H1 (cell line): Measurements from ENCODE around the gene JAG1. TPM values are rescaled to one million over a fixed set of nuclear protein-coding genes. Genes with fewer than 3 reads are reported as not detected.

Experiments
- CTCF ChIA-PET: fragments of 300-600 bp; sonication (Branson Sonifier 250); formaldehyde crosslinking; loops from one replicate; lab custom pipeline; 2021; ENCODE audit not compliant: partially characterized antibody; lab: Charles Lee
- POLR2A ChIA-PET: fragments of 300-600 bp; sonication (Branson Sonifier 250); formaldehyde crosslinking; loops from one replicate; lab custom pipeline; 2021; ENCODE audit warnings: inconsistent platforms; ENCODE audit not compliant: partially characterized antibody; lab: Charles Lee
- DNase-seq, 2 experiments: peaks; one replicate each; pipeline versions ENCODE4 v3.0.0 to v3.0.0-alpha.2; 2010 to 2022; ENCODE audit warnings: low spot score in 2 of 2, low read depth in 1 of 2, mixed read lengths in 1 of 2
- FAIRE-seq: peaks from 2 replicates; lab custom pipeline; 2011; peaks lifted over from hg19 to GRCh38; lab: Jason Lieb, UNC
- H2AFZ ChIP-seq: 2 replicates; pipeline ENCODE4 v1.8.1; 2012; ENCODE audit warnings: low read length, inconsistent platforms
- H2AK5ac ChIP-seq: 2 replicates; pipeline ENCODE4 v1.6.1; 2013; ENCODE audit warnings: low read depth, low read length
- H2BK120ac ChIP-seq: replicated peaks from 2 replicates; pipeline ENCODE3; 2013; ENCODE audit warnings: low read depth, low read length, inconsistent platforms
- H2BK12ac ChIP-seq: 2 replicates; pipeline ENCODE4 v1.6.1; 2013; ENCODE audit warnings: low read depth, low read length
- H2BK15ac ChIP-seq: 2 replicates; pipeline ENCODE4 v1.6.1; 2013; ENCODE audit warnings: low read length
- H2BK20ac ChIP-seq: 2 replicates; pipeline ENCODE4 v1.6.1; 2013; ENCODE audit warnings: low read length
- H2BK5ac ChIP-seq: 2 replicates; pipeline ENCODE4 v1.6.1; 2013; ENCODE audit warnings: low read depth, low read length
- H3K14ac ChIP-seq: 2 replicates; pipeline ENCODE4 v1.6.1; 2013; ENCODE audit warnings: inconsistent platforms; ENCODE audit not compliant: insufficient read length
- H3K18ac ChIP-seq: 2 replicates; pipeline ENCODE4 v1.6.1; 2013; ENCODE audit warnings: low read length; ENCODE audit errors: extremely low read depth
- H3K23ac ChIP-seq: 2 replicates; pipeline ENCODE4 v1.6.1; 2013; ENCODE audit warnings: inconsistent platforms; ENCODE audit not compliant: insufficient read length
- H3K23me2 ChIP-seq: 2 replicates; pipeline ENCODE4 v1.6.1; 2013; ENCODE audit warnings: low read depth, low read length
- H3K27ac ChIP-seq: 2 replicates; pipeline ENCODE4 v1.6.1; 2011; ENCODE audit warnings: low read depth, low read length, inconsistent platforms
- H3K27me3 ChIP-seq, 4 experiments: replicated peaks in 1 of 4; 1 replicate in 1 of 4; 2 replicates in 3 of 4; pipeline versions ENCODE4 v1.6.1 to v1.8.1; 2011 to 2013; ENCODE audit warnings: low read length in 3 of 4, mild to moderate bottlenecking in 3 of 4, inconsistent platforms in 2 of 4, mixed read lengths in 2 of 4, moderate library complexity in 1 of 4; ENCODE audit not compliant: control insufficient read depth in 3 of 4, insufficient read depth in 3 of 4; ENCODE audit errors: extremely low read depth in 1 of 4
- H3K36me3 ChIP-seq, 4 experiments: 2 replicates each; pipeline versions ENCODE4 v1.6.1 to v1.8.1; 2011 to 2013; ENCODE audit warnings: mild to moderate bottlenecking in 4 of 4, low read length in 3 of 4, moderate library complexity in 2 of 4, control low read depth in 1 of 4, inconsistent platforms in 1 of 4; ENCODE audit not compliant: insufficient read depth in 4 of 4, control insufficient read depth in 2 of 4
- H3K4ac ChIP-seq: replicated peaks from 2 replicates; pipeline ENCODE3; 2013; ENCODE audit warnings: low read length, low read depth, mixed read lengths, inconsistent platforms; ENCODE audit not compliant: insufficient read length
- H3K4me1 ChIP-seq, 4 experiments: replicated peaks in 1 of 4; 1 replicate in 1 of 4; 2 replicates in 3 of 4; pipeline versions ENCODE4 v1.6.1 to v1.8.1; 2011 to 2013; ENCODE audit warnings: low read length in 3 of 4, inconsistent platforms in 2 of 4, mixed read lengths in 1 of 4; ENCODE audit not compliant: insufficient read depth in 4 of 4, control insufficient read depth in 3 of 4
- H3K4me2 ChIP-seq, 2 experiments: 2 replicates each; pipeline versions ENCODE4 v1.6.1 to v1.8.1; 2011 to 2013; ENCODE audit warnings: low read depth in 2 of 2, low read length in 2 of 2, control low read depth in 1 of 2, inconsistent platforms in 1 of 2, mild to moderate bottlenecking in 1 of 2; ENCODE audit not compliant: insufficient read depth in 1 of 2
- H3K4me3 ChIP-seq, 4 experiments: fragments of 200-600, 300-600 bp in 1 of 4; sonication (generic), shearing (Covaris generic), sonication (Bioruptor Twin) in 1 of 4; 2 replicates each; pipeline versions ENCODE4 v1.5.1 to v1.8.1; 2011 to 2016; ENCODE audit warnings: low read length in 4 of 4, low read depth in 3 of 4, control low read depth in 2 of 4, inconsistent platforms in 2 of 4, mild to moderate bottlenecking in 2 of 4, mixed read lengths in 1 of 4, moderate library complexity in 1 of 4; ENCODE audit not compliant: insufficient read depth in 2 of 4; ENCODE audit errors: extremely low read depth in 1 of 4
- H3K56ac ChIP-seq: replicated peaks from 2 replicates; pipeline ENCODE3; 2013; ENCODE audit warnings: low read depth, mild to moderate bottlenecking, mixed read lengths, low read length, inconsistent platforms; ENCODE audit not compliant: insufficient read length
- H3K79me1 ChIP-seq: 2 replicates; pipeline ENCODE4 v1.6.1; 2013; ENCODE audit warnings: low read depth, low read length, control low read depth
- H3K79me2 ChIP-seq, 2 experiments: 2 replicates each; pipeline versions ENCODE4 v1.6.1 to v1.8.1; 2012 to 2013; ENCODE audit warnings: low read length in 2 of 2, mild to moderate bottlenecking in 2 of 2, inconsistent platforms in 1 of 2; ENCODE audit not compliant: insufficient read depth in 2 of 2, control insufficient read depth in 1 of 2
- H3K9ac ChIP-seq, 4 experiments: replicated peaks in 1 of 4; 1 replicate in 1 of 4; 2 replicates in 3 of 4; pipeline versions ENCODE4 v1.6.1 to v1.8.1; 2011 to 2013; ENCODE audit warnings: low read depth in 3 of 4, low read length in 3 of 4, control low read depth in 2 of 4, mild to moderate bottlenecking in 2 of 4, moderate library complexity in 2 of 4, inconsistent platforms in 1 of 4; ENCODE audit errors: extremely low read depth in 1 of 4
- H3K9me3 ChIP-seq, 2 experiments: 2 replicates each; pipeline versions ENCODE4 v1.6.1 to v1.8.1; 2012 to 2013; ENCODE audit warnings: mild to moderate bottlenecking in 2 of 2, moderate library complexity in 2 of 2, control low read depth in 1 of 2, inconsistent platforms in 1 of 2, low read depth in 1 of 2, low read length in 1 of 2, mixed read lengths in 1 of 2; ENCODE audit not compliant: insufficient read depth in 2 of 2
- H4K20me1 ChIP-seq, 2 experiments: replicated peaks in 1 of 2; 2 replicates each; pipeline versions ENCODE3 to v1.8.1; 2011 to 2013; ENCODE audit warnings: inconsistent platforms in 2 of 2, low read length in 2 of 2, mild to moderate bottlenecking in 1 of 2; ENCODE audit not compliant: insufficient read depth in 2 of 2, control insufficient read depth in 1 of 2
- H4K5ac ChIP-seq: 2 replicates; pipeline ENCODE4 v1.6.1; 2013; ENCODE audit warnings: low read length, low read depth, mixed read lengths, inconsistent platforms; ENCODE audit not compliant: insufficient read length
- H4K8ac ChIP-seq: 2 replicates; pipeline ENCODE4 v1.8.0; 2013; ENCODE audit warnings: mild to moderate bottlenecking, moderate library complexity, low read length, inconsistent platforms; ENCODE audit not compliant: insufficient read depth; ENCODE audit errors: extremely low read depth
- H4K91ac ChIP-seq: replicated peaks from 2 replicates; pipeline ENCODE3; 2013; ENCODE audit warnings: low read length, mixed read lengths, inconsistent platforms; ENCODE audit not compliant: insufficient read length
- ATF3 ChIP-seq: IDR thresholded peaks from 2 replicates; pipeline ENCODE4 v1.6.1; 2011; ENCODE audit warnings: low read depth, mild to moderate bottlenecking, low read length; ENCODE audit not compliant: insufficient read depth
- FOSL1 ChIP-seq: IDR thresholded peaks from 2 replicates; pipeline ENCODE4 v1.6.1; 2011; ENCODE audit warnings: mild to moderate bottlenecking, low read depth, low read length, moderate library complexity; ENCODE audit not compliant: insufficient read depth
- GABPA ChIP-seq: IDR thresholded peaks from 2 replicates; pipeline ENCODE4 v1.6.1; 2011; ENCODE audit warnings: mild to moderate bottlenecking, low read length, moderate library complexity, borderline replicate concordance; ENCODE audit not compliant: insufficient read depth
- JUN ChIP-seq: IDR thresholded peaks from 2 replicates; pipeline ENCODE4 v1.6.1; 2011; ENCODE audit warnings: low read depth, mild to moderate bottlenecking, improper control_type of control experiment, low read length
- KDM5A ChIP-seq: fragments of 200-600 bp; IDR thresholded peaks from 2 replicates; pipeline ENCODE4 v1.7.1; 2012; ENCODE audit warnings: mild to moderate bottlenecking, low read length, inconsistent platforms, mixed read lengths
- MAX ChIP-seq: IDR thresholded peaks from 2 replicates; pipeline ENCODE4 v1.6.1; 2012; ENCODE audit warnings: inconsistent platforms
- RNF2 ChIP-seq: fragments of 200-900, 300-1000 bp; sonication (generic); IDR thresholded peaks from 2 replicates; pipeline ENCODE4 v1.7.1; 2016; ENCODE audit warnings: borderline replicate concordance, low read depth, mild to moderate bottlenecking, antibody characterized with exemption, low read length; ENCODE audit not compliant: poor library complexity, severe bottlenecking; ENCODE audit errors: missing control alignments
- SAP30 ChIP-seq: fragments of 300-600 bp; sonication (generic); IDR thresholded peaks from 2 replicates; pipeline ENCODE4 v1.7.1; 2012; ENCODE audit warnings: low read length, moderate library complexity, mild to moderate bottlenecking, inconsistent platforms; ENCODE audit not compliant: insufficient read depth, insufficient replicate concordance
- SUZ12 ChIP-seq: fragments of 200-600 bp; sonication (generic); IDR thresholded peaks from 2 replicates; pipeline ENCODE4 v1.6.1; 2012; ENCODE audit warnings: mild to moderate bottlenecking, inconsistent platforms, low read length, moderate library complexity, mixed read lengths
- WGBS, 2 experiments: shearing (Covaris generic) in 1 of 2; methylation state at CpG; one replicate each; pipeline versions ENCODE4 v1.1.6 to v1.1.7; 2013 to 2015; ENCODE audit warnings: low lambda C conversion rate in 2 of 2, mixed read lengths in 2 of 2, inconsistent platforms in 1 of 2, low coverage in 1 of 2, missing lambda C conversion rate in 1 of 2; ENCODE audit not compliant: insufficient replicate concordance in 2 of 2, insufficient coverage in 1 of 2, insufficient read length in 1 of 2; ENCODE audit errors: extremely low coverage in 1 of 2, missing lambda C conversion rate in 1 of 2; 5-methylcytosine and 5-hydroxymethylcytosine counted together
- polyA plus RNA-seq, 7 experiments: library from polyadenylated mRNA; depleted of rRNA in 3 of 7; stranded (reverse) in 5 of 7; unstranded in 2 of 7; fragments of >200 nt in 5 of 7; fragments of 200-250 nt in 2 of 7; gene quantifications; 1 replicate in 5 of 7; 2 replicates in 1 of 7; 4 replicates in 1 of 7; pipeline versions ENCODE4 v1.2.1 to v1.2.3, GENCODE V29; 2011 to 2013; ENCODE audit warnings: missing spikeins in 2 of 7, mixed read lengths in 2 of 7
- total RNA-seq: library from RNA; stranded (reverse); fragmentation: NEBNext Ultra II Directional; extraction: Animal tissue kit (Norgen Biotek cat#: 25700); gene quantifications from 2 replicates; pipeline ENCODE4 v1.2.1, GENCODE V29; 2021

The JAG1 gene
- total and polyA plus RNA-seq, 2 of the 8 experiments (the other 6 are each of a cell fraction or from before 2014, with no cell fraction given) = 13.5 to 27.3 TPM

- FAIRE-seq (no peak), DNase-seq (no peak)
- no peak overlapping the region for H2BK12ac ChIP-seq
- H3K27ac ChIP-seq = no peak overlapping the region
- peaks cover 3 to 14% (median 5%) of the 10 kb centered on the region in 4 experiments; a peak in 6 of 7 replicates for H3K4me1 ChIP-seq
- H2BK5ac ChIP-seq = no peak overlapping the region
- no peaks in the 10 kb centered on the region for H3K27me3 ChIP-seq
- no peak overlapping the region for H4K91ac ChIP-seq
- no peak overlapping the region for H2AFZ ChIP-seq
- no peak overlapping the region for H3K14ac ChIP-seq
- H4K8ac ChIP-seq = no peak overlapping the region
- no peak overlapping the region for H3K18ac ChIP-seq
- H3K4me2 ChIP-seq = no peak overlapping the region
- H2BK120ac ChIP-seq = no peak overlapping the region
- ChIA-PET CTCF (interaction anchor here (1.2 to 1.4 kb wide), 2 partner anchors 70 kb away, joined by 3 to 4 read pairs; no protein-coding TSS in a partner anchor), POLR2A (no interaction called here)
- no peak overlapping the region for H3K4ac ChIP-seq
- no peaks in the 10 kb centered on the region for H3K79me2 ChIP-seq
- H3K36me3 ChIP-seq = no peaks in the 10 kb centered on the region
- H2AK5ac ChIP-seq = no peak overlapping the region
- no peak overlapping the region for H2BK15ac ChIP-seq
- H3K23ac ChIP-seq = no peak overlapping the region
- H3K4me3 ChIP-seq = no peak overlapping the region
- no peak overlapping the region for H2BK20ac ChIP-seq
- H3K9ac ChIP-seq = no peak overlapping the region
- H4K5ac ChIP-seq = no peak overlapping the region
- 74% methylated on average over 3 of the region's 3 CpGs; no CpG with 5 or more reads in 1 of the 2 experiments for WGBS, 2 experiments
- H3K56ac ChIP-seq = no peak overlapping the region
- H4K20me1 ChIP-seq = no peaks in the 10 kb centered on the region
- no peaks in the 10 kb centered on the region for H3K23me2 ChIP-seq
- H3K9me3 ChIP-seq = no peaks in the 10 kb centered on the region
- no peaks in the 10 kb centered on the region for H3K79me1 ChIP-seq
- TF ChIP-seq MAX = no peak
- no peak for TF ChIP-seq ATF3
- no peak for TF ChIP-seq SUZ12
- no peak for TF ChIP-seq GABPA
- no peak for TF ChIP-seq FOSL1
- no peak for TF ChIP-seq SAP30
- no peak for TF ChIP-seq RNF2
- TF ChIP-seq JUN = no peak
- TF ChIP-seq KDM5A = no peak
These were observed 46.9 kb downstream of the JAG1 start for GRCh38 chr20:10626896-10627295.
